Panc1 (cell line): ENCODE data around the gene PRKCB.

ENCODE experiments used
- POLR2AphosphoS5 ChIP-seq: IDR thresholded peaks from 2 replicates; pipeline ENCODE4 v1.6.1; 2012; ENCODE audit warnings: mild to moderate bottlenecking, low read depth, low read length, moderate library complexity
- TCF7L2 ChIP-seq: IDR thresholded peaks from 2 replicates; pipeline ENCODE4 v1.6.1; 2011; ENCODE audit warnings: mild to moderate bottlenecking, low read depth, low read length, inconsistent platforms
- TF ChIP-seq, protein P1 (sequence below): fragments of 450-650 bp; IDR thresholded peaks from 2 replicates; pipeline ENCODE4 v1.5.1; 2017; ENCODE audit warnings: mild to moderate bottlenecking
- TF ChIP-seq, protein P2 (sequence below), 2 experiments: IDR thresholded peaks; 2 replicates each; pipeline ENCODE4 v1.6.1; 2011 to 2012; ENCODE audit warnings: low read depth in 2 of 2, control low read depth in 1 of 2, low read length in 1 of 2, mild to moderate bottlenecking in 1 of 2, moderate library complexity in 1 of 2; ENCODE audit not compliant: insufficient read depth in 1 of 2

DNA sequence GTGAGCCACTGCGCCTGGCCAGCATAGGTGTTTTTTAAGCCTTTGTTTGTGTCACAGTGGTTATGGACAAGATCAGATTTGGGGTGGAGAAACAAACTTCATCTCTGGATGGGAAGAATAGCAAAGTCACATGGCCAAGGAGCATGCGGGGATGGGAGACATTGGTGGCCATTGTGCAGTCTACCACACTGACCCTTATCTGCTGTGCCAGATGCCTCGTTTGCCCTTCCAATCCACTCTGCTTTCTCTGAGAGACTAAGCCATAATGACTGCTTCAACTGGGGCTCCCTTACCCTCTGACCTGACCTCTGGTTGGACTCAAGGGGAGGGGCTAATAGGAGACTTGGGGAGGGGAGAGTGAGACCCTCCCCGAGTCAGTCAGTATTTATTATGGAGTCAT, 166.8 kb downstream of the PRKCB start:
- TF ChIP-seq, protein P1, sequence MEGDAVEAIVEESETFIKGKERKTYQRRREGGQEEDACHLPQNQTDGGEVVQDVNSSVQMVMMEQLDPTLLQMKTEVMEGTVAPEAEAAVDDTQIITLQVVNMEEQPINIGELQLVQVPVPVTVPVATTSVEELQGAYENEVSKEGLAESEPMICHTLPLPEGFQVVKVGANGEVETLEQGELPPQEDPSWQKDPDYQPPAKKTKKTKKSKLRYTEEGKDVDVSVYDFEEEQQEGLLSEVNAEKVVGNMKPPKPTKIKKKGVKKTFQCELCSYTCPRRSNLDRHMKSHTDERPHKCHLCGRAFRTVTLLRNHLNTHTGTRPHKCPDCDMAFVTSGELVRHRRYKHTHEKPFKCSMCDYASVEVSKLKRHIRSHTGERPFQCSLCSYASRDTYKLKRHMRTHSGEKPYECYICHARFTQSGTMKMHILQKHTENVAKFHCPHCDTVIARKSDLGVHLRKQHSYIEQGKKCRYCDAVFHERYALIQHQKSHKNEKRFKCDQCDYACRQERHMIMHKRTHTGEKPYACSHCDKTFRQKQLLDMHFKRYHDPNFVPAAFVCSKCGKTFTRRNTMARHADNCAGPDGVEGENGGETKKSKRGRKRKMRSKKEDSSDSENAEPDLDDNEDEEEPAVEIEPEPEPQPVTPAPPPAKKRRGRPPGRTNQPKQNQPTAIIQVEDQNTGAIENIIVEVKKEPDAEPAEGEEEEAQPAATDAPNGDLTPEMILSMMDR: no peak
- TF ChIP-seq, protein P2, sequence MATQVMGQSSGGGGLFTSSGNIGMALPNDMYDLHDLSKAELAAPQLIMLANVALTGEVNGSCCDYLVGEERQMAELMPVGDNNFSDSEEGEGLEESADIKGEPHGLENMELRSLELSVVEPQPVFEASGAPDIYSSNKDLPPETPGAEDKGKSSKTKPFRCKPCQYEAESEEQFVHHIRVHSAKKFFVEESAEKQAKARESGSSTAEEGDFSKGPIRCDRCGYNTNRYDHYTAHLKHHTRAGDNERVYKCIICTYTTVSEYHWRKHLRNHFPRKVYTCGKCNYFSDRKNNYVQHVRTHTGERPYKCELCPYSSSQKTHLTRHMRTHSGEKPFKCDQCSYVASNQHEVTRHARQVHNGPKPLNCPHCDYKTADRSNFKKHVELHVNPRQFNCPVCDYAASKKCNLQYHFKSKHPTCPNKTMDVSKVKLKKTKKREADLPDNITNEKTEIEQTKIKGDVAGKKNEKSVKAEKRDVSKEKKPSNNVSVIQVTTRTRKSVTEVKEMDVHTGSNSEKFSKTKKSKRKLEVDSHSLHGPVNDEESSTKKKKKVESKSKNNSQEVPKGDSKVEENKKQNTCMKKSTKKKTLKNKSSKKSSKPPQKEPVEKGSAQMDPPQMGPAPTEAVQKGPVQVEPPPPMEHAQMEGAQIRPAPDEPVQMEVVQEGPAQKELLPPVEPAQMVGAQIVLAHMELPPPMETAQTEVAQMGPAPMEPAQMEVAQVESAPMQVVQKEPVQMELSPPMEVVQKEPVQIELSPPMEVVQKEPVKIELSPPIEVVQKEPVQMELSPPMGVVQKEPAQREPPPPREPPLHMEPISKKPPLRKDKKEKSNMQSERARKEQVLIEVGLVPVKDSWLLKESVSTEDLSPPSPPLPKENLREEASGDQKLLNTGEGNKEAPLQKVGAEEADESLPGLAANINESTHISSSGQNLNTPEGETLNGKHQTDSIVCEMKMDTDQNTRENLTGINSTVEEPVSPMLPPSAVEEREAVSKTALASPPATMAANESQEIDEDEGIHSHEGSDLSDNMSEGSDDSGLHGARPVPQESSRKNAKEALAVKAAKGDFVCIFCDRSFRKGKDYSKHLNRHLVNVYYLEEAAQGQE (IDR thresholded peaks at IDR 0.05; ENCODE audit: insufficient read depth in 1 of 2, low read depth in 2 of 2, low read length in 1 of 2): no peak
- no peak for TF ChIP-seq POLR2AphosphoS5
- TF ChIP-seq TCF7L2: no peak
